Measurements from ENCODE around the gene KLRF2. TPM values are rescaled to one million over a fixed set of nuclear protein-coding genes. Genes with fewer than 3 reads are reported as not detected.

Gene KLRF2
- total RNA-seq, 2 experiments from 2014 or later, result not detected

DNA sequence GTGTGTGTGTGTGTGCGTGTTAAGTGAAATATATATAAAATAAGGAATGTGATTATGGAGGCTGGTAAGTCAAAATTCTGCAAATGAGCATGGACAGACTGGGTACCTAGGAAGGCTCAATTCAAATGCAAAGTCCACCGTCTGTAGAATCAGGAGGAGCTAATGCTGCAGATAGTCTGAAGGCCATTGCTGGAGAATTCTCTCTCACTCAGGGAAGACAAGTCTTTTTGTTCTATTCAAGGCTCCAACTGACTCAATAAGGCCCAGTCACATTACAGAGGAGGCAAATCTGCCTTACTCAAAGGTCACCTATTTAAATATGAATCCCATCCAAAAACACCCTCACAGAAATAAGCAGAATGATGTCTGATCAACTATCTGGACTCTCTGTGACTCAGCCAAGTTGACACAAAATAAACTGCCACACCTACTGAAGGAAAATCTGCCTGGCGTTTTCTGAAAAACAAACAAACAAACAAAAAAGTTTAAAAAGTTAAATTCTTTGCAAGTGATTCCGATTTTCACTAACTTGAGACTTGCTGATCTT is 684 bp upstream of the KLRF2 start:
- Mint-ChIP-seq H3K4me1 (ENCODE audit: low read depth) (peaks cover 13% of the 10 kb centered on the region), H3K27ac (no peak overlapping the region), H3K36me3 (ENCODE audit: low read depth) (no peaks in the 10 kb centered on the region), H3K9me3 (no peaks in the 10 kb centered on the region), H3K27me3 (no peaks in the 10 kb centered on the region), H3K4me3 (no peak overlapping the region)
- intact Hi-C loops (cut with micrococcal nuclease), result no loop called here
- ATAC-seq (no peak), DNase-seq (no peak)
- ChIA-PET CTCF (interaction anchor here (0.8 kb wide), 1 partner anchor 42 kb away, joined by 4 read pairs; no protein-coding TSS in a partner anchor), POLR2A (no interaction called here)
- TF ChIP-seq, protein P1, sequence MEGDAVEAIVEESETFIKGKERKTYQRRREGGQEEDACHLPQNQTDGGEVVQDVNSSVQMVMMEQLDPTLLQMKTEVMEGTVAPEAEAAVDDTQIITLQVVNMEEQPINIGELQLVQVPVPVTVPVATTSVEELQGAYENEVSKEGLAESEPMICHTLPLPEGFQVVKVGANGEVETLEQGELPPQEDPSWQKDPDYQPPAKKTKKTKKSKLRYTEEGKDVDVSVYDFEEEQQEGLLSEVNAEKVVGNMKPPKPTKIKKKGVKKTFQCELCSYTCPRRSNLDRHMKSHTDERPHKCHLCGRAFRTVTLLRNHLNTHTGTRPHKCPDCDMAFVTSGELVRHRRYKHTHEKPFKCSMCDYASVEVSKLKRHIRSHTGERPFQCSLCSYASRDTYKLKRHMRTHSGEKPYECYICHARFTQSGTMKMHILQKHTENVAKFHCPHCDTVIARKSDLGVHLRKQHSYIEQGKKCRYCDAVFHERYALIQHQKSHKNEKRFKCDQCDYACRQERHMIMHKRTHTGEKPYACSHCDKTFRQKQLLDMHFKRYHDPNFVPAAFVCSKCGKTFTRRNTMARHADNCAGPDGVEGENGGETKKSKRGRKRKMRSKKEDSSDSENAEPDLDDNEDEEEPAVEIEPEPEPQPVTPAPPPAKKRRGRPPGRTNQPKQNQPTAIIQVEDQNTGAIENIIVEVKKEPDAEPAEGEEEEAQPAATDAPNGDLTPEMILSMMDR (IDR thresholded peaks at IDR 0.05), result no peak

DNA sequence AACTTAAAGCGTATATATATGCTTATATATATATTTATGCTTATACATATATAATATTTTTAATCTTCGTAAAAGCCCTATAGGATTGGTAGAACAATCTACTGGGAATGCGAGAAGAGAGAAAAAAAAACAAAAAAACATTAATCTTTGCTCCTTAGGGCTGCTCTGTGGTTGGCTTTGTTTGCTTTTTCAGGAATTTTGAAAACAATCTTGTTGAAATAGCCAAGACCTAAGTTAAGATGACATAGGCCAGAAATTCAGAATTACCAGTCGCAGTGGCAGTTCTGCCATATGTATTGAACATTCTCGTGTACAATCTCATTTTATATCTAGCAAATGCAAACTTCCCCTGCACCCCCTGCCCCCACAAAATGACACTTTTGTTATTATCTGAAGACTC is 699 bp downstream of the KLRF2 start:
- no peak overlapping the region for H3K27ac Mint-ChIP-seq
- no peak overlapping the region for H3K4me3 Mint-ChIP-seq
- H3K9me3 Mint-ChIP-seq, result no peaks in the 10 kb centered on the region
- H3K36me3 Mint-ChIP-seq (ENCODE audit: low read depth), result no peaks in the 10 kb centered on the region
- ChIA-PET POLR2A (no interaction called here), CTCF (no interaction called here)
- H3K4me1 Mint-ChIP-seq (ENCODE audit: low read depth), result peaks cover 13% of the 10 kb centered on the region
- ATAC-seq (no peak), DNase-seq (no peak)
- no peaks in the 10 kb centered on the region for H3K27me3 Mint-ChIP-seq
- intact Hi-C loops (cut with micrococcal nuclease), result no loop called here
- TF ChIP-seq, protein P1 (IDR thresholded peaks at IDR 0.05), result no peak

DNA sequence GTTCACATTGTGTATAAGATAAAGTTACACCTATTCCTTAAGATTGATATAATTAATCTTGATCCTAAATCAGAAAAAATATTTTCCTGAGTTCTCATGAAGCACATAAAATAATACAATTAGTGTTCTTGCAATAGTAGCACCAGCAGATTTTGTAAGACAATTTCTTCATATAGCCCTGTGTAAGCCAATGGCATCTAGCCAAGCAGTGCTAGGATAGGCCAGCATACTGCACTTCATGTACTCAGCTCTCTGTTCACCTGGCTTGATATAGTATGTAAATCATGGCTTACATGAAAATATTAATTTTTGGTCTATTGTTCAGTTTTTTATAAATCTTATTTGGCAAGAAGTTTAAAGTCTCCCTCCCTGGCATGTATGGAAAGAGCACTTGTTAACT is 1.9 kb downstream of the KLRF2 start:
- Mint-ChIP-seq H3K36me3 (ENCODE audit: low read depth) (no peaks in the 10 kb centered on the region), H3K9me3 (no peaks in the 10 kb centered on the region), H3K27me3 (no peaks in the 10 kb centered on the region), H3K4me1 (ENCODE audit: low read depth) (peaks cover 13% of the 10 kb centered on the region), H3K4me3 (no peak overlapping the region), H3K27ac (no peak overlapping the region)
- DNase-seq (no peak), ATAC-seq (no peak)
- POLR2A ChIA-PET, result no interaction called here
- CTCF ChIA-PET, result interaction anchor here (1.4 kb wide), 1 partner anchor 69 kb away, joined by 3 read pairs; no protein-coding TSS in a partner anchor
- TF ChIP-seq, protein P1 (IDR thresholded peaks at IDR 0.05), result no peak
- intact Hi-C loops (cut with micrococcal nuclease), result no loop called here

DNA sequence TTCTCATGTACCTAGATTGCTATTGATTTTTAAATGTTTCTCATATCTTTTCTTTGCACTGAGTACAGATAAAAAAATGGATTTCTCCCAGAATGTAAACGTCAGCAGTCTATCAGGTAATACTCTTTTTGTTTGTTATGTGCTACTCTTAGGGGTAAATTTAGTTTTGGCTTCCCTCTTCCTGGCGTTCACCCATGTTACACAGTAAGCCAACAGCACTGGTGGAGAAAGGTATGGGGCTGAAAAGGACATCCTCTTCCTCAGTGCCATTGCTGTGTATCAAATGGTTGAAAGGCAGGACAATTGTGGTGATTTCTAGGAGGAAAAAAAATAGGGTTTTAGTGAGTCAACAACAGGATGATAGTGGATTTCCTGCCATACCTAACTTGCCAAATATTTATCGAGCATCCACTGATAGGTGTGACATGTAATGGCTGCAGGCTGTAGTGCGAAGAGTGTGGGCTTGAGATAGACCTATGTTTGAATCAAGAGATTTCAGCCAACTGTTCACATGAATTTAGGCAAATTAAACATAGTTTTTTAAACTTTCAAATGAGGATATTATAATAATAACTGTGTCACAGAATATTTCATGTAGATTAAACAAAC is 7.5 kb downstream of the KLRF2 start:
- no peaks in the 10 kb centered on the region for H3K36me3 Mint-ChIP-seq (ENCODE audit: low read depth)
- peaks cover 9% of the 10 kb centered on the region for H3K4me1 Mint-ChIP-seq (ENCODE audit: low read depth)
- H3K9me3 Mint-ChIP-seq, result no peaks in the 10 kb centered on the region
- no peak overlapping the region for H3K27ac Mint-ChIP-seq
- ChIA-PET POLR2A (interaction anchor here (1.1 kb wide), 1 partner anchor 16 kb away, joined by 3 read pairs; no protein-coding TSS in a partner anchor), CTCF (no interaction called here)
- TF ChIP-seq, protein P1 (IDR thresholded peaks at IDR 0.05), result no peak
- H3K4me3 Mint-ChIP-seq, result no peak overlapping the region
- intact Hi-C loops (cut with micrococcal nuclease), result no loop called here
- ATAC-seq (no peak), DNase-seq (no peak)
- no peaks in the 10 kb centered on the region for H3K27me3 Mint-ChIP-seq

DNA sequence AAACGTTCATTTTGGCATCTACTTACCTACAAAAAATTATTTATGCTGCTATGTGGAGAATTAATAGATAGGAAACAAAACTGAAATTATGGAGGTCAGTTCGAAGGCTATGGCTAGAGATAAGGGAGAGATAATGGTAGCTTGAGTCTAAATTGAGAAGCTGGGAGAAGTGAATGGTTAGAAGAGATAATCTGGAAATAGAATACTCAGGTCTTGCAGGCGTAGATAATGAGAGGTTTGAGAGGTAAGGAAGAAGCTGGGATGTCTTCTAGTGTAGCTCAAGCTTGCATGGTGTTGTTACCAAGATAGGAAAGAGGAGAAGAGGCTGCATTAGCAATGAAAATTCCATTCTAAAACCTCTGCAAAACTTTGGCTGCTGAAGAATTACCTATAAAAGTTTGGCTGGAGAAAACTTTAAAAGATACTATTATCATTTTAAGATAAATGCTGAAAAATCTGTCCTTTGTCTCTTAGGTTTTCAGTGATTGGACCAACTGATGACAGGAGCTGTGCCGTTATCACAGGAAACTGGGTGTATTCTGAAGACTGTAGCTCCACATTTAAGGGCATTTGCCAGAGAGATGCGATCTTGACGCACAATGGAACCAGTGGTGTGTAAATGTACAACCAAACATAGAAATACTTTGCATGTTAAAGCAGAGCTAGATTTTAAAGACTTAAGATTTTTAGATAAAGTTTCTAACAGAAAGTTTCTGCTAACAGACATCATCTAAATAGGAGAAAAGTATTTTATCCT is 14.1 kb downstream of the KLRF2 start:
- H3K27ac Mint-ChIP-seq, result no peak overlapping the region
- intact Hi-C loops (cut with micrococcal nuclease), result no loop called here
- TF ChIP-seq, protein P1 (IDR thresholded peaks at IDR 0.05), result no peak
- H3K4me3 Mint-ChIP-seq, result no peak overlapping the region
- H3K36me3 Mint-ChIP-seq (ENCODE audit: low read depth), result no peaks in the 10 kb centered on the region
- H3K27me3 Mint-ChIP-seq, result no peaks in the 10 kb centered on the region
- H3K9me3 Mint-ChIP-seq, result no peaks in the 10 kb centered on the region
- ChIA-PET CTCF (interaction anchor here (0.9 to 2.1 kb wide), 9 partner anchors 10 to 258 kb away, joined by 3 to 17 read pairs (median 4); no protein-coding TSS in a partner anchor), POLR2A (interaction anchor here (1.0 kb wide), 2 partner anchors 11 to 26 kb away, joined by 3 to 4 read pairs; partner anchors contain the start of gene CLEC2B)
- DNase-seq (no peak), ATAC-seq (no peak)
- H3K4me1 Mint-ChIP-seq (ENCODE audit: low read depth), result peaks cover 16% of the 10 kb centered on the region
